Caco-2 (cell line): ENCODE results near the gene AKAIN1. TPM values are rescaled to one million over a fixed set of nuclear protein-coding genes. Genes with fewer than 3 reads are reported as not detected.

Experiments
- BruUV-seq: library from RNA; stranded (reverse); fragments of 400-500 nt; replicated peaks from 2 replicates; lab custom pipeline; 2021; lab: Mats Ljungman, UMichigan
- CTCF ChIA-PET: fragments of 300-600 bp; sonication (Branson Sonifier 250); formaldehyde crosslinking; loops from one replicate; lab custom pipeline; 2022; ENCODE audit warnings: antibody characterized with exemption; lab: Charles Lee
- POLR2A ChIA-PET: fragments of 300-600 bp; sonication (Branson Sonifier 250); formaldehyde crosslinking; loops from one replicate; lab custom pipeline; 2022; ENCODE audit warnings: antibody characterized with exemption; lab: Charles Lee
- DNase-seq, 2 experiments: peaks; one replicate each; pipeline versions ENCODE4 v3.0.0 to v3.0.0-alpha.2; 2020 to 2022
- H3K27me3 ChIP-seq: replicated peaks from 2 replicates; pipeline ENCODE4 v1.6.0; 2011; ENCODE audit warnings: low read length; ENCODE audit not compliant: control insufficient read depth, insufficient read depth
- H3K36me3 ChIP-seq: 2 replicates; pipeline ENCODE4 v1.5.1; 2011; ENCODE audit warnings: low read length; ENCODE audit not compliant: control insufficient read depth, insufficient read depth
- H3K4me1 ChIP-seq: fragments of 250-450 bp; sonication (Bioruptor Pico); 2 replicates; pipeline ENCODE4 v1.5.1; 2020; ENCODE audit warnings: mild to moderate bottlenecking
- H3K4me3 ChIP-seq: 2 replicates; pipeline ENCODE4 v1.5.1; 2011; ENCODE audit warnings: low read depth, mild to moderate bottlenecking, control low read depth, low read length
- H3K9me3 ChIP-seq: fragments of 250-450 bp; sonication (Bioruptor Pico); 2 replicates; pipeline ENCODE4 v1.5.1; 2020; ENCODE audit warnings: mild to moderate bottlenecking, moderate library complexity
- H3K27ac Mint-ChIP-seq: one replicate; pipeline ENCODE4 v1.8.0; 2022; ENCODE audit warnings: mixed read lengths; ENCODE audit not compliant: unreplicated experiment
- H3K27me3 Mint-ChIP-seq: one replicate; pipeline ENCODE4 v1.8.0; 2022; ENCODE audit warnings: mixed read lengths; ENCODE audit not compliant: insufficient read depth, unreplicated experiment
- H3K36me3 Mint-ChIP-seq: one replicate; pipeline ENCODE4 v1.8.0; 2022; ENCODE audit warnings: mild to moderate bottlenecking, mixed read lengths; ENCODE audit not compliant: insufficient read depth, unreplicated experiment
- H3K4me1 Mint-ChIP-seq: one replicate; pipeline ENCODE4 v1.8.0; 2022; ENCODE audit warnings: low read depth, mixed read lengths; ENCODE audit not compliant: unreplicated experiment
- H3K4me3 Mint-ChIP-seq: one replicate; pipeline ENCODE4 v1.8.0; 2022; ENCODE audit warnings: mild to moderate bottlenecking, moderate library complexity, mixed read lengths; ENCODE audit not compliant: unreplicated experiment
- H3K9me3 Mint-ChIP-seq: one replicate; pipeline ENCODE4 v1.8.0; 2022; ENCODE audit warnings: mixed read lengths; ENCODE audit not compliant: unreplicated experiment
- CTCF ChIP-seq, 2 experiments: fragments of 200-600 bp in 1 of 2; IDR thresholded peaks; 1 replicate in 1 of 2; 2 replicates in 1 of 2; pipeline versions ENCODE4 v1.5.1 to v1.8.0; 2011 to 2022; ENCODE audit warnings: antibody characterized with exemption in 1 of 2, control low read depth in 1 of 2, inconsistent platforms in 1 of 2, low read depth in 1 of 2, low read length in 1 of 2, mild to moderate bottlenecking in 1 of 2, moderate library complexity in 1 of 2; ENCODE audit not compliant: insufficient read depth in 1 of 2, severe bottlenecking in 1 of 2, unreplicated experiment in 1 of 2
- intact Hi-C: fragments of 100-400 bp; cut with micrococcal nuclease; formaldehyde crosslinking; loops from one replicate; pipeline ENCODE4 v1.10.0; 2022; ENCODE audit not compliant: unreplicated experiment
- total RNA-seq: library from RNA; stranded (reverse); gene quantifications from 2 replicates; pipeline ENCODE4 v1.2.3, GENCODE V29; 2022

The AKAIN1 gene
- total RNA-seq, 1 experiment from 2014 or later, result not detected

GRCh38 chr18:5103286-5103685 lies 93.8 kb downstream of the AKAIN1 start:
- no peak for DNase-seq
- Histone ChIP-seq H3K27me3 (no peaks in the 10 kb centered on the region), H3K9me3 (no peaks in the 10 kb centered on the region), H3K36me3 (no peaks in the 10 kb centered on the region), H3K4me3 (no peak overlapping the region), H3K4me1 (no peaks in the 10 kb centered on the region)
- Mint-ChIP-seq H3K27me3 (peaks cover 8% of the 10 kb centered on the region), H3K4me1 (no peaks in the 10 kb centered on the region), H3K27ac (no peak overlapping the region), H3K4me3 (no peak overlapping the region), H3K9me3 (no peaks in the 10 kb centered on the region), H3K36me3 (no peaks in the 10 kb centered on the region)
- ChIA-PET CTCF (no interaction called here), POLR2A (no interaction called here)
- intact Hi-C loops, result no loop called here
- no TSS peak for BruUV-seq
- TF ChIP-seq CTCF (IDR thresholded peaks at IDR 0.05; ENCODE audit: insufficient read depth in 1 of 2, low read depth in 1 of 2, low read length in 1 of 2, severe bottlenecking in 1 of 2, unreplicated experiment in 1 of 2), result no peak

GRCh38 chr18:5097116-5097703 lies 99.8 kb downstream of the AKAIN1 start:
- ChIA-PET CTCF (no interaction called here), POLR2A (no interaction called here)
- BruUV-seq, result no TSS peak
- H3K9me3 Mint-ChIP-seq, result no peaks in the 10 kb centered on the region
- Histone ChIP-seq H3K27me3 (no peaks in the 10 kb centered on the region; the same call in 1 of the 2 replicates), H3K4me1 (no peaks in the 10 kb centered on the region), H3K36me3 (no peaks in the 10 kb centered on the region), H3K4me3 (no peak overlapping the region), H3K9me3 (no peaks in the 10 kb centered on the region)
- no peak for TF ChIP-seq CTCF (IDR thresholded peaks at IDR 0.05; ENCODE audit: insufficient read depth in 1 of 2, low read depth in 1 of 2, low read length in 1 of 2, severe bottlenecking in 1 of 2, unreplicated experiment in 1 of 2)
- no peaks in the 10 kb centered on the region for H3K4me1 Mint-ChIP-seq
- no peak for DNase-seq
- H3K4me3 Mint-ChIP-seq, result no peak overlapping the region
- intact Hi-C loops, result no loop called here
- no peak overlapping the region for H3K27ac Mint-ChIP-seq
- no peaks in the 10 kb centered on the region for H3K36me3 Mint-ChIP-seq
- peaks cover 9% of the 10 kb centered on the region for H3K27me3 Mint-ChIP-seq

- Mint-ChIP-seq H3K9me3 (no peaks in the 10 kb centered on the region), H3K36me3 (no peaks in the 10 kb centered on the region), H3K4me3 (no peak overlapping the region), H3K27ac (no peak overlapping the region), H3K4me1 (no peaks in the 10 kb centered on the region), H3K27me3 (peaks cover 9% of the 10 kb centered on the region)
- no peaks in the 10 kb centered on the region for H3K4me1 ChIP-seq
- no peak for DNase-seq
- no peaks in the 10 kb centered on the region for H3K9me3 ChIP-seq
- no peaks in the 10 kb centered on the region; the same call in 1 of the 2 replicates for H3K27me3 ChIP-seq
- intact Hi-C loops, result no loop called here
- no peak overlapping the region for H3K4me3 ChIP-seq
- CTCF ChIA-PET, result no interaction called here
- no peaks in the 10 kb centered on the region for H3K36me3 ChIP-seq
- TF ChIP-seq CTCF (IDR thresholded peaks at IDR 0.05; ENCODE audit: insufficient read depth in 1 of 2, low read depth in 1 of 2, low read length in 1 of 2, severe bottlenecking in 1 of 2, unreplicated experiment in 1 of 2), result no peak
- no TSS peak for BruUV-seq
- POLR2A ChIA-PET, result no interaction called here
These were observed 101.8 kb downstream of the AKAIN1 start for GRCh38 chr18:5095239-5095638.
